Smooth muscle cell of the umbilical artery (primary cell): Measurements from ENCODE around the gene MAGEA6. TPM values are rescaled to one million over a fixed set of nuclear protein-coding genes. Genes with fewer than 3 reads are reported as not detected.

ENCODE experiments used
- total RNA-seq: library from RNA; depleted of rRNA; stranded (reverse); fragments of >200 nt; gene quantifications from 2 replicates; pipeline ENCODE4 v1.2.3, GENCODE V29; 2014

The MAGEA6 gene, protein sequence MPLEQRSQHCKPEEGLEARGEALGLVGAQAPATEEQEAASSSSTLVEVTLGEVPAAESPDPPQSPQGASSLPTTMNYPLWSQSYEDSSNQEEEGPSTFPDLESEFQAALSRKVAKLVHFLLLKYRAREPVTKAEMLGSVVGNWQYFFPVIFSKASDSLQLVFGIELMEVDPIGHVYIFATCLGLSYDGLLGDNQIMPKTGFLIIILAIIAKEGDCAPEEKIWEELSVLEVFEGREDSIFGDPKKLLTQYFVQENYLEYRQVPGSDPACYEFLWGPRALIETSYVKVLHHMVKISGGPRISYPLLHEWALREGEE
- not detected in 2 replicates for total RNA-seq

DNA sequence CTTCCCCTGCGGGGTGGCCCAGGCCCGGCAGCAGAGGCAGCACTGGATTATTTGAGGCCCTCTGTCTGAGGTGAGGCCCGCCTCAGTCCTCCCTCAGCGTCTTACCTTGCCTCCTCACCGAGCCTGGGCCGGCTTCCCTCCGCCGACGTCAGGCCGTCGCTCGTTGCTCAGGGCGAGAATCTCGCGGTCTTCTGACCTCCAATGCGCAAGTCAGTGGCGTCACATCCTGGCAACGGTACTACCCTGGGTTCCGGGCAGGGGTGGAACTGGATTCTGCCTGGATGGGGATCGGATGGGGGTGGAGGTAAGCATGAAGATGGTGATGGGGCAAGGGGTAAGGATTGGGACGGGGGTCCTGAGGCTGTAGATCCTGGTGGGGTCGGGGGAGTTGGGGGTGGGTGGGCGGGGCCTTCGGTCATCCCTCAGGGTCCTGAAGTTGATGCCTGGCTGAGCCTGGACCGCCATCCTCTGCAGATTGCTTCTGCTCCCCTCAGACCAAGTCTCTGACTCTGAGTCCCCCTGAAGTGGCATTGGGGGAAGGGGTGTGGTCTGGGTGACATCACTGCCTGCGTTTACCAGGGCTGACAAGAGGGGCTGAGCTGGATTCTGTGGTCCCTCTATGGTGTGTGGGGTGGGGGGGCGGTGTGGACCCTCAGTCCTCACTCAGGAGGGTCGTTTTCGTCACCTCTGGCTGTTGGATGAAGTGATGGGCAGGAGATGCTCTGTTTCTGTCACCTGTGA lies at the start of gene MAGEA6:
MAGEA6 (minus strand) TSS at position 141 of the 741 bp plus-strand sequence. CDS start 2,039 bp downstream, outside the sequence.

DNA sequence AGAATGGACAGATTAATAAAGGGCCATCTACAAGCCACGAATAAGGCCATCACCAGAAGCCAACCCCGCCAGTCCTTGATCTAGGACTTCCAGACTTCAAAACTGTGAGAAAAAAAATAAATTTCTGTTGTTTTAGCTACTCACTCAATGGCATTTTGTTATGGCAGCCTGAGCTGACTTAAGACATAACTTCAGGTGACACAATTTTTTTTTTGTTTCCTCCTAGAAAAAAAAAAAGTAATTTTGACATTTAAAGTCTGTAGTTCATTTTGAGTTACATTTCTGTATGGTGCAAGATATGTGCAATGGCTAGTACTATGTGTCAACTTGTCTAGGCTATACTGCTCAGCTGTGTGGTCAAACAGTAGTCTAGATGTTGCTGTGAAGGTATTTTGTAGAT lies 10.6 kb downstream of the MAGEA6 start, which contains the start of gene CSAG3:
CSAG3 (plus strand) TSS at position 301 of the 400 bp plus-strand sequence.

DNA sequence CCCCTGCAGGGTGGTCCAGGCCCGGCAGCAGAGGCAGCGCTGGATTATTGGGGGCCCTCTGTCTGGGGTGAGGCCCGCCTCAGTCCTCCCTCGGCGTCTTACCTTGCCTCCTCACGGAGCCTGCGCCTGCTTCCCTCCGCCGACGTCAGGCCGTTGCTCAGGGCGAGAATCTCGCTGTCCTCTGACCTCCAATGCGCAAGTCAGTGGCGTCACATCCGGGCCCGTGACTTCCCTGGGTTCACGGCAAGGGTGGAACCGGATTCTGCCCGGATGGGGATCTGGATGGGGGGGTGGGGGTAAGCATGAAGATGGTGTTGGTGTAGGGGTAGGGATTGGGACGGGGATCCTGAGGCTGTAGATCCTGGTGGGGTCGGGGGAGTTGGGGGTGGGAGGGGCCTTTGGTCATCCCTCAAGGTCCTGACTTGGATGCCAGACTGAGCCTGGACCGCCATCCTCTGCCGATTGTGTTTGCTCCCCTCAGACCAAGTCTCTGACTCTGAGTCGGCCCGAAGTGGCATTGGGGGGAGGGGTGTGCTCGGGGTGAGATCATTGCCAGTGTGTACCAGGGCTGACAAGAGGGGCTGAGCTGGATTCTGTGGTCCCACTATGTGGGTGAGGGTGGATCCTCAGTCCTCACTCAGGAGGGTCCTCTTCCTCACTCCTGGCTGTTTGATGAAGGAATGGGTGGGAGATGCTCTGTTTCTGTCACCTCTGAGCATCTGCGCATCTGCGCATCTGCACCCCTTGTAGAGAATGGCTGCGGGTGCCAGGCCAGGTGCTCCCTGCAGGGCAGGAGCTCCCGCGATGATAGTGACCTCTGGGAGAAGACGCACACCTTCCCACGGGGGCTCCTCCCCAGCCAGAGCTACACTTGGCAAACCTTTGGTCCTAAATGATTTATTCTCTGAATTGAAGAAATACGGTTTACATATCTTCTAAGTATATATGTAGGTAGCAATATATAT lies 15.5 kb downstream of the MAGEA6 start, which contains the start of gene MAGEA2:
MAGEA2 (minus strand) TSS at position 157 of the 965 bp plus-strand sequence. CDS start 2,479 bp downstream, outside the sequence.

DNA sequence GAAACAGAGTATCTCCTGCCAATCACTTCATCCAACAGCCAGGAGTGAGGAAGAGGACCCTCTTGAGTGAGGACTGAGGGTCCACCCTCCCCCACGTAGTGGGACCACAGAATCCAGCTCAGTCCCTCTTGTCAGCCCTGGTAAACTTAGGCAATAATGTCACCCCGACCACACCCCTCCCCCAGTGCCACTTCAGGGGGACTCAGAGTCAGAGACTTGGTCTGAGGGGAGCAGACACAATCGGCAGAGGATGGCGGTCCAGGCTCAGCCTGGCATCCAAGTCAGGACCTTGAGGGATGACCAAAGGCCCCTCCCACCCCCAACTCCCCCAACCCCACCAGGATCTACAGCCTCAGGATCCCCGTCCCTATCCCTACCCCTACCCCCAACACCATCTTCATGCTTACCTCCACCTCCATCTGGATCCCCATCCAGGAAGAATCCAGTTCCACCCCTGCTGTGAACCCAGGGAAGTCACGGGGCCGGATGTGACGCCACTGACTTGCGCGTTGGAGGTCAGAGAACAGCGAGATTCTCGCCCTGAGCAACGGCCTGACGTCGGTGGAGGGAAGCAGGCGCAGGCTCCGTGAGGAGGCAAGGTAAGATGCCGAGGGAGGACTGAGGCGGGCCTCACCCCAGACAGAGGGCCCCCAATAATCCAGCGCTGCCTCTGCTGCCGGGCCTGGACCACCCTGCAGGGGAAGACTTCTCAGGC lies 36.1 kb downstream of the MAGEA6 start, which contains the start of the genes CSAG1 and MAGEA12:
CSAG1 (minus strand) TSS at position 461 of the 715 bp plus-strand sequence. CDS start 1,261 bp downstream, outside the sequence.
MAGEA12 (plus strand) TSS at position 497 of the 715 bp plus-strand sequence. CDS start 2,405 bp downstream, outside the sequence.

Other genes starting within 250 kb of the MAGEA6 start
- 0.89 and 2.3 TPM in 2 replicates for gene GABRQ, start 131.8 kb downstream of the MAGEA6 start, total RNA-seq
- gene MAGEA3, start 70.9 kb downstream of the MAGEA6 start, total RNA-seq, result not detected in 2 replicates
- not detected in 2 replicates for gene CSAG2, start 60.4 kb downstream of the MAGEA6 start, total RNA-seq
- not detected in 2 replicates for gene MAGEA2B, start 55.1 kb downstream of the MAGEA6 start, total RNA-seq
- gene CSAG1, start 36.0 kb downstream of the MAGEA6 start, total RNA-seq, result not detected in 2 replicates
- not detected in 2 replicates for gene MAGEA12, start 35.9 kb downstream of the MAGEA6 start, total RNA-seq
- gene MAGEA2, start 15.8 kb downstream of the MAGEA6 start, total RNA-seq, result not detected in 2 replicates
- not detected in 2 replicates for gene CSAG3, start 10.5 kb downstream of the MAGEA6 start, total RNA-seq
- gene CETN2, start 61.1 kb upstream of the MAGEA6 start, total RNA-seq, result 48.3 and 58.8 TPM in 2 replicates
- 14.8 and 26.8 TPM in 2 replicates for gene NSDHL, start 61.4 kb upstream of the MAGEA6 start, total RNA-seq
- gene ZNF185, start 128.4 kb upstream of the MAGEA6 start, total RNA-seq, result 2.4 and 21.3 TPM in 2 replicates
- gene PNMA5, start 224.4 kb upstream of the MAGEA6 start, total RNA-seq, result not detected in 2 replicates